Prostate gland (tissue), 2 donors: ENCODE data around the gene ZNF471.

Experiments used
- POLR2A ChIP-seq: fragments of 450-650 bp; IDR thresholded peaks from one replicate; pipeline ENCODE4 v1.6.1; 2016; ENCODE audit warnings: antibody characterized with exemption, mild to moderate bottlenecking
- POLR2AphosphoS5 ChIP-seq: sonication (generic); formaldehyde crosslinking; IDR thresholded peaks from one replicate; pipeline ENCODE4 v1.6.1; 2017; ENCODE audit warnings: antibody characterized with exemption
- TF ChIP-seq, protein P1 (sequence below), 4 experiments: fragments of 200-600 bp in 2 of 4; fragments of 450-650 bp in 2 of 4; sonication (generic) in 2 of 4; IDR thresholded peaks; 1 replicate in 3 of 4; 2 replicates in 1 of 4; pipeline ENCODE4 v1.5.1; 2016 to 2019; ENCODE audit warnings: antibody characterized with exemption in 4 of 4, mild to moderate bottlenecking in 2 of 4, moderate library complexity in 2 of 4

DNA sequence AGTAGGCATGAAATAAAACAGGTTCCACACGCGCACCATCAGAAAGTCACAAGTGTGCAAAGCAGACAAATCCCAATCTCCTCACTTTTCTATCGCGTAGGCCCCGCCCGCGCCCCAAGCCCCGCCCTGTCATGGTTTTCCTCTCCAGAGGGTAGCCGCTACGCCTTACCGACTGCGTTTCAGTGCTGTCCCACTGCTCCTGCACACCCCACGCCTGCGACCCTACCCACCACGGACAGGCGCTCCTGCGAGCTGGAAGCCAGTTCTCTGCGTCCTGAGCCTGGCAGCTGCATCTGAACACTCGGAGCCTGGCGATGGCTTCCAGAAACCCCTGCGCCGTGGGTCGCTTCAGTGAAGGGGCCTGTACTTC is 59.2 kb downstream of the ZNF471 start:
- TF ChIP-seq POLR2AphosphoS5 = no peak
- TF ChIP-seq, protein P1, sequence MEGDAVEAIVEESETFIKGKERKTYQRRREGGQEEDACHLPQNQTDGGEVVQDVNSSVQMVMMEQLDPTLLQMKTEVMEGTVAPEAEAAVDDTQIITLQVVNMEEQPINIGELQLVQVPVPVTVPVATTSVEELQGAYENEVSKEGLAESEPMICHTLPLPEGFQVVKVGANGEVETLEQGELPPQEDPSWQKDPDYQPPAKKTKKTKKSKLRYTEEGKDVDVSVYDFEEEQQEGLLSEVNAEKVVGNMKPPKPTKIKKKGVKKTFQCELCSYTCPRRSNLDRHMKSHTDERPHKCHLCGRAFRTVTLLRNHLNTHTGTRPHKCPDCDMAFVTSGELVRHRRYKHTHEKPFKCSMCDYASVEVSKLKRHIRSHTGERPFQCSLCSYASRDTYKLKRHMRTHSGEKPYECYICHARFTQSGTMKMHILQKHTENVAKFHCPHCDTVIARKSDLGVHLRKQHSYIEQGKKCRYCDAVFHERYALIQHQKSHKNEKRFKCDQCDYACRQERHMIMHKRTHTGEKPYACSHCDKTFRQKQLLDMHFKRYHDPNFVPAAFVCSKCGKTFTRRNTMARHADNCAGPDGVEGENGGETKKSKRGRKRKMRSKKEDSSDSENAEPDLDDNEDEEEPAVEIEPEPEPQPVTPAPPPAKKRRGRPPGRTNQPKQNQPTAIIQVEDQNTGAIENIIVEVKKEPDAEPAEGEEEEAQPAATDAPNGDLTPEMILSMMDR (IDR thresholded peaks at IDR 0.05) = no peak
- TF ChIP-seq POLR2A = no peak
